Endothelial cell of umbilical vein (primary cell): ENCODE data around the gene IGFBPL1. TPM values are rescaled to one million over a fixed set of nuclear protein-coding genes. Genes with fewer than 3 reads are reported as not detected.

Source experiments
- BruUV-seq: library from RNA; stranded (reverse); fragments of 400-500 nt; replicated peaks from 2 replicates; lab custom pipeline; 2021; lab: Mats Ljungman, UMichigan
- CTCF ChIA-PET: fragments of 300-600, 350-600 bp; sonication (Branson Sonifier 250); formaldehyde crosslinking; loops from one replicate; lab custom pipeline; 2021; ENCODE audit warnings: antibody characterized with exemption, inconsistent platforms; lab: Charles Lee
- POLR2A ChIA-PET: fragments of 300-600, 350-600 bp; sonication (Branson Sonifier 250); formaldehyde crosslinking; loops from one replicate; lab custom pipeline; 2021; ENCODE audit warnings: antibody characterized with exemption, inconsistent platforms; lab: Charles Lee
- DNase-seq: peaks from one replicate; pipeline ENCODE4 v3.0.0-alpha.2; 2011; ENCODE audit warnings: low read depth, low spot score
- FAIRE-seq: peaks from 2 replicates; lab custom pipeline; 2011; peaks lifted over from hg19 to GRCh38; lab: Jason Lieb, UNC
- H2AFZ ChIP-seq: 2 replicates; pipeline ENCODE4 v1.6.0; 2012; ENCODE audit warnings: low read depth, low read length, control low read depth, inconsistent platforms
- H3K27ac ChIP-seq: 2 replicates; pipeline ENCODE4 v1.5.1; 2011; ENCODE audit warnings: low read depth, mild to moderate bottlenecking, control low read depth, low read length, moderate library complexity; ENCODE audit not compliant: insufficient read depth
- H3K27me3 ChIP-seq, 2 experiments: 2 replicates each; pipeline versions ENCODE4 v1.6.0 to v1.6.1; 2011; ENCODE audit warnings: low read length in 2 of 2, mixed read lengths in 1 of 2; ENCODE audit not compliant: control insufficient read depth in 2 of 2, insufficient read depth in 2 of 2
- H3K36me3 ChIP-seq, 2 experiments: 2 replicates in 1 of 2; 3 replicates in 1 of 2; pipeline ENCODE4 v1.5.1; 2011; ENCODE audit warnings: low read length in 2 of 2, mild to moderate bottlenecking in 1 of 2, moderate library complexity in 1 of 2; ENCODE audit not compliant: control insufficient read depth in 2 of 2, insufficient read depth in 2 of 2; ENCODE audit errors: extremely low read depth in 1 of 2
- H3K4me1 ChIP-seq: 3 replicates; pipeline ENCODE4 v1.5.1; 2011; ENCODE audit warnings: mild to moderate bottlenecking, low read length; ENCODE audit not compliant: control insufficient read depth, insufficient read depth; ENCODE audit errors: extremely low read depth
- H3K4me2 ChIP-seq: 2 replicates; pipeline ENCODE4 v1.6.1; 2011; ENCODE audit warnings: low read length, control low read depth, mixed read lengths; ENCODE audit not compliant: insufficient read depth
- H3K4me3 ChIP-seq, 3 experiments: fragments of 200-600 bp in 1 of 3; sonication (generic), shearing (Covaris generic) in 1 of 3; replicated peaks in 1 of 3; 2 replicates each; pipeline ENCODE4 v1.5.1; 2011 to 2016; ENCODE audit warnings: control low read depth in 3 of 3, low read length in 3 of 3, mild to moderate bottlenecking in 2 of 3, inconsistent platforms in 1 of 3, low read depth in 1 of 3, moderate library complexity in 1 of 3; ENCODE audit not compliant: insufficient read depth in 1 of 3
- H3K79me2 ChIP-seq: 2 replicates; pipeline ENCODE4 v1.6.0; 2012; ENCODE audit warnings: low read length, inconsistent platforms; ENCODE audit not compliant: control insufficient read depth, insufficient read depth
- H3K9ac ChIP-seq: replicated peaks from 2 replicates; pipeline ENCODE3; 2011; ENCODE audit warnings: low read length, control low read depth; ENCODE audit not compliant: insufficient read depth; ENCODE audit errors: extremely low read depth
- H3K9me1 ChIP-seq: replicated peaks from 3 replicates; pipeline ENCODE4 v1.6.0; 2011; ENCODE audit warnings: mild to moderate bottlenecking, low read length; ENCODE audit not compliant: control insufficient read depth, insufficient read depth; ENCODE audit errors: extremely low read depth
- H3K9me3 ChIP-seq: replicated peaks from 2 replicates; pipeline ENCODE4 v1.5.1; 2012; ENCODE audit warnings: low read length, inconsistent platforms; ENCODE audit not compliant: control insufficient read depth, insufficient read depth
- H4K20me1 ChIP-seq: replicated peaks from 2 replicates; pipeline ENCODE3; 2011; ENCODE audit warnings: mild to moderate bottlenecking, low read length; ENCODE audit not compliant: control insufficient read depth, insufficient read depth; ENCODE audit errors: extremely low read depth
- EZH2 ChIP-seq: IDR thresholded peaks from 2 replicates; pipeline ENCODE4 v1.6.1; 2012; ENCODE audit warnings: borderline replicate concordance, low read depth, mild to moderate bottlenecking, moderate library complexity, low read length, inconsistent platforms; ENCODE audit not compliant: severe bottlenecking
- FOS ChIP-seq: IDR thresholded peaks from 2 replicates; pipeline ENCODE4 v1.6.1; 2011; ENCODE audit warnings: mild to moderate bottlenecking, low read length, moderate library complexity, borderline replicate concordance; ENCODE audit not compliant: insufficient read depth
- GATA2 ChIP-seq: IDR thresholded peaks from 2 replicates; pipeline ENCODE4 v1.7.0; 2011; ENCODE audit warnings: low read depth, mild to moderate bottlenecking, moderate library complexity, mixed read lengths, low read length; ENCODE audit not compliant: insufficient read length, insufficient read depth
- JUN ChIP-seq: IDR thresholded peaks from 2 replicates; pipeline ENCODE4 v1.6.1; 2011; ENCODE audit warnings: borderline replicate concordance, low read depth; ENCODE audit not compliant: insufficient read length, insufficient read depth
- MYC ChIP-seq: IDR thresholded peaks from one replicate; pipeline ENCODE4 v1.6.1; 2011; ENCODE audit warnings: mild to moderate bottlenecking, low read depth, low read length
- POLR2A ChIP-seq: IDR thresholded peaks from 2 replicates; pipeline ENCODE4 v1.6.1; 2012; ENCODE audit warnings: low read depth, mild to moderate bottlenecking, control low read depth, low read length
- POLR2AphosphoS5 ChIP-seq: IDR thresholded peaks from 2 replicates; pipeline ENCODE4 v1.6.1; 2012; ENCODE audit warnings: low read depth, mild to moderate bottlenecking, control low read depth, low read length, moderate library complexity; ENCODE audit not compliant: insufficient read depth
- dilution Hi-C: fragments of 300-500 bp; cut with MboI; formaldehyde crosslinking; loops from one replicate; pipeline ENCODE4 v1.15.0; 2019; ENCODE audit warnings: low sequenced_read_pairs; ENCODE audit not compliant: extremely low pct_ligation_motif_present
- intact Hi-C: fragments of 100-400 bp; cut with micrococcal nuclease; formaldehyde crosslinking; loops from one replicate; pipeline ENCODE4 v1.10.0; 2022
- polyA plus RNA-seq, 4 experiments: library from polyadenylated mRNA; depleted of rRNA in 3 of 4; stranded (reverse) in 3 of 4; unstranded in 1 of 4; fragments of >200 nt; gene quantifications; 2 replicates each; pipeline versions ENCODE4 v1.2.1 to v1.2.3, GENCODE V29; 2011 to 2012; ENCODE audit warnings: missing spikeins in 1 of 4
- total RNA-seq: library from RNA; stranded (reverse); gene quantifications from 2 replicates; pipeline ENCODE4 v1.2.3, GENCODE V29; 2021
- TF ChIP-seq, protein P1 (sequence below): IDR thresholded peaks from 2 replicates; pipeline ENCODE4 v1.6.1; 2011; ENCODE audit not compliant: insufficient read depth, insufficient read length
- TF ChIP-seq, protein P2 (sequence below), 2 donors: IDR thresholded peaks; 1 replicate in 1 of 2; 2 replicates in 1 of 2; pipeline ENCODE4 v1.5.1; 2011; ENCODE audit warnings: low read length in 2 of 2, mild to moderate bottlenecking in 2 of 2, moderate library complexity in 2 of 2, control low read depth in 1 of 2, inconsistent platforms in 1 of 2, low read depth in 1 of 2; ENCODE audit not compliant: insufficient read depth in 1 of 2; ENCODE audit errors: extremely low read depth in 1 of 2

IGFBPL1 gene
- total and polyA plus RNA-seq, 2 donors (not counting 3 experiments of a cell fraction or from before 2014, with no cell fraction given): not detected

DNA sequence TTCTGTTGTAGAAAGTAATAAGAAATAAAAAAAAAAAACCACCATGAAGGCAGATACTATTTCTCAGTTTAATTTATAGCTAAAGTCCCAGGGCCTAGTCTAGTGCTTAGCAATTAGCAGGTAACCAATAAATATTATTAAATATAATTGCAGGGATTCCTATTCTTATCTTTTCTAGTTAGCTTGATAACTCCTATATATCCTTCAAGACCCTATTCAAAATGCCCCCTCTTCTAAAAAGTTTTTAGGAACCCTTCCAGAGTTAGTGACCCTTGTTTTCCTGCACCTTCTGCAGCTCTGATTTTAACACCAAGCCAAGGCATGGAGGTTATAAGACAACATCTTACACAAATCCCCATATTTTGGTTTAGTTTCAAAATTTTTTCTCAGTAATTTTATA is 56.4 kb downstream of the IGFBPL1 start:
- H3K79me2 ChIP-seq: no peaks in the 10 kb centered on the region
- H3K27me3 ChIP-seq: peaks cover 12 to 17% of the 10 kb centered on the region in 2 experiments
- H3K9me1 ChIP-seq: no peaks in the 10 kb centered on the region
- intact Hi-C loops (loop anchor here (10.0 kb wide), 1 partner anchor 203 kb away; no protein-coding TSS in a partner anchor), dilution Hi-C loops (no loop called here)
- no peak overlapping the region for H3K4me3 ChIP-seq
- H3K9me3 ChIP-seq: no peaks in the 10 kb centered on the region
- FAIRE-seq: no peak
- H3K4me2 ChIP-seq: no peak overlapping the region
- ChIA-PET CTCF (interaction anchor here (1.5 to 1.9 kb wide), 2 partner anchors 49 to 454 kb away, joined by 3 to 5 read pairs; no protein-coding TSS in a partner anchor), POLR2A (no interaction called here)
- H3K36me3 ChIP-seq: no peaks in the 10 kb centered on the region
- TF ChIP-seq, protein P1, sequence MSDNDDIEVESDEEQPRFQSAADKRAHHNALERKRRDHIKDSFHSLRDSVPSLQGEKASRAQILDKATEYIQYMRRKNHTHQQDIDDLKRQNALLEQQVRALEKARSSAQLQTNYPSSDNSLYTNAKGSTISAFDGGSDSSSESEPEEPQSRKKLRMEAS: no peak
- TF ChIP-seq MYC (no peak), FOS (no peak), POLR2A (no peak), POLR2AphosphoS5 (no peak), GATA2 (no peak), JUN (no peak), EZH2 (no peak)
- TF ChIP-seq, protein P2, sequence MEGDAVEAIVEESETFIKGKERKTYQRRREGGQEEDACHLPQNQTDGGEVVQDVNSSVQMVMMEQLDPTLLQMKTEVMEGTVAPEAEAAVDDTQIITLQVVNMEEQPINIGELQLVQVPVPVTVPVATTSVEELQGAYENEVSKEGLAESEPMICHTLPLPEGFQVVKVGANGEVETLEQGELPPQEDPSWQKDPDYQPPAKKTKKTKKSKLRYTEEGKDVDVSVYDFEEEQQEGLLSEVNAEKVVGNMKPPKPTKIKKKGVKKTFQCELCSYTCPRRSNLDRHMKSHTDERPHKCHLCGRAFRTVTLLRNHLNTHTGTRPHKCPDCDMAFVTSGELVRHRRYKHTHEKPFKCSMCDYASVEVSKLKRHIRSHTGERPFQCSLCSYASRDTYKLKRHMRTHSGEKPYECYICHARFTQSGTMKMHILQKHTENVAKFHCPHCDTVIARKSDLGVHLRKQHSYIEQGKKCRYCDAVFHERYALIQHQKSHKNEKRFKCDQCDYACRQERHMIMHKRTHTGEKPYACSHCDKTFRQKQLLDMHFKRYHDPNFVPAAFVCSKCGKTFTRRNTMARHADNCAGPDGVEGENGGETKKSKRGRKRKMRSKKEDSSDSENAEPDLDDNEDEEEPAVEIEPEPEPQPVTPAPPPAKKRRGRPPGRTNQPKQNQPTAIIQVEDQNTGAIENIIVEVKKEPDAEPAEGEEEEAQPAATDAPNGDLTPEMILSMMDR (IDR thresholded peaks at IDR 0.05; ENCODE audit: extremely low read depth in 1 of 2, insufficient read depth in 1 of 2, low read depth in 1 of 2, low read length in 2 of 2): no peak
- no peaks in the 10 kb centered on the region for H3K4me1 ChIP-seq
- H4K20me1 ChIP-seq: no peaks in the 10 kb centered on the region
- no peak overlapping the region for H3K9ac ChIP-seq
- no TSS peak for BruUV-seq
- DNase-seq: no peak
- H2AFZ ChIP-seq: no peak overlapping the region
- H3K27ac ChIP-seq: no peak overlapping the region
